CD14-positive monocyte (primary cell): ENCODE data around the gene HAPLN3. TPM values are rescaled to one million over a fixed set of nuclear protein-coding genes. Genes with fewer than 3 reads are reported as not detected.

Experiments
- DNase-seq, 3 donors: peaks; one replicate each; pipeline ENCODE4 v3.0.0-alpha.2; 2011 to 2022
- H2AFZ ChIP-seq: 2 replicates; pipeline ENCODE4 v1.6.0; 2012; ENCODE audit warnings: mild to moderate bottlenecking, low read depth, low read length, inconsistent platforms; ENCODE audit not compliant: insufficient read depth, poor library complexity, severe bottlenecking
- H3K27ac ChIP-seq, 2 donors: 1 replicate in 1 of 2; 2 replicates in 1 of 2; pipeline ENCODE4 v1.5.1; 2012 to 2013; ENCODE audit warnings: low read length in 2 of 2, control low read depth in 1 of 2, inconsistent platforms in 1 of 2, low read depth in 1 of 2, mild to moderate bottlenecking in 1 of 2
- H3K27me3 ChIP-seq, 2 donors: one replicate each; pipeline versions ENCODE4 v1.6.0 to v1.6.1; 2011 to 2013; ENCODE audit warnings: low read length in 2 of 2; ENCODE audit not compliant: control insufficient read depth in 2 of 2, insufficient read depth in 2 of 2
- H3K36me3 ChIP-seq, 2 donors: replicated peaks in 1 of 2; 1 replicate in 1 of 2; 2 replicates in 1 of 2; pipeline versions ENCODE4 v1.5.1 to v1.6.1; 2012 to 2013; ENCODE audit warnings: low read length in 2 of 2, control low read depth in 1 of 2, inconsistent platforms in 1 of 2, mild to moderate bottlenecking in 1 of 2; ENCODE audit not compliant: insufficient read depth in 2 of 2, control insufficient read depth in 1 of 2
- H3K4me1 ChIP-seq, 2 donors: 1 replicate in 1 of 2; 2 replicates in 1 of 2; pipeline versions ENCODE4 v1.5.1 to v1.6.1; 2012 to 2013; ENCODE audit warnings: low read length in 2 of 2, control low read depth in 1 of 2, inconsistent platforms in 1 of 2, mild to moderate bottlenecking in 1 of 2, moderate library complexity in 1 of 2; ENCODE audit not compliant: insufficient read depth in 2 of 2, control insufficient read depth in 1 of 2
- H3K4me2 ChIP-seq: replicated peaks from 2 replicates; pipeline ENCODE3; 2012; ENCODE audit warnings: low read length, moderate library complexity, mild to moderate bottlenecking; ENCODE audit not compliant: poor library complexity, severe bottlenecking; ENCODE audit errors: extremely low read depth
- H3K4me3 ChIP-seq, 3 experiments: fragments of 200-600 bp in 1 of 3; sonication (generic) in 1 of 3; replicated peaks in 1 of 3; 1 replicate in 2 of 3; 2 replicates in 1 of 3; pipeline ENCODE4 v1.5.1; 2011 to 2013; ENCODE audit warnings: low read length in 3 of 3, mild to moderate bottlenecking in 3 of 3, control low read depth in 2 of 3, low read depth in 2 of 3, inconsistent platforms in 1 of 3, moderate library complexity in 1 of 3
- H3K79me2 ChIP-seq: 2 replicates; pipeline ENCODE4 v1.6.0; 2012; ENCODE audit warnings: mild to moderate bottlenecking, control low read depth, inconsistent platforms, low read length, moderate library complexity; ENCODE audit not compliant: insufficient read depth
- H3K9ac ChIP-seq: 2 replicates; pipeline ENCODE4 v1.6.0; 2017; ENCODE audit warnings: low read length, mild to moderate bottlenecking; ENCODE audit not compliant: insufficient read depth, poor library complexity, severe bottlenecking
- H3K9me3 ChIP-seq, 2 donors: replicated peaks in 1 of 2; 1 replicate in 1 of 2; 2 replicates in 1 of 2; pipeline versions ENCODE4 v1.5.1 to v1.6.1; 2012 to 2013; ENCODE audit warnings: low read length in 2 of 2, control low read depth in 1 of 2; ENCODE audit not compliant: control insufficient read depth in 1 of 2, insufficient read depth in 1 of 2
- H4K20me1 ChIP-seq: 2 replicates; pipeline ENCODE4 v1.6.0; 2012; ENCODE audit warnings: mild to moderate bottlenecking, low read length, control low read depth, moderate library complexity; ENCODE audit not compliant: insufficient read depth
- H3K27ac Mint-ChIP-seq, 7 donors: one replicate each; pipeline ENCODE4 v1.8.0; 2020; ENCODE audit warnings: mild to moderate bottlenecking in 7 of 7, mixed read lengths in 7 of 7, moderate library complexity in 6 of 7, inconsistent platforms in 2 of 7
- H3K27me3 Mint-ChIP-seq, 3 donors: one replicate each; pipeline ENCODE4 v1.8.0; 2021 to 2022; ENCODE audit warnings: low read depth in 3 of 3, mild to moderate bottlenecking in 3 of 3, mixed read lengths in 3 of 3, moderate library complexity in 3 of 3, inconsistent platforms in 1 of 3
- H3K36me3 Mint-ChIP-seq, 2 donors: one replicate each; pipeline ENCODE4 v1.8.0; 2020; ENCODE audit warnings: mixed read lengths in 2 of 2, inconsistent platforms in 1 of 2, mild to moderate bottlenecking in 1 of 2
- H3K4me1 Mint-ChIP-seq: one replicate; pipeline ENCODE4 v1.8.0; 2020; ENCODE audit warnings: mild to moderate bottlenecking, mixed read lengths
- H3K4me3 Mint-ChIP-seq, 2 donors: one replicate each; pipeline ENCODE4 v1.8.0; 2020; ENCODE audit warnings: mild to moderate bottlenecking in 2 of 2, mixed read lengths in 2 of 2, moderate library complexity in 1 of 2
- H3K9me3 Mint-ChIP-seq, 7 donors: one replicate each; pipeline ENCODE4 v1.8.0; 2020 to 2022; ENCODE audit warnings: mixed read lengths in 7 of 7, mild to moderate bottlenecking in 6 of 7, moderate library complexity in 6 of 7, inconsistent platforms in 2 of 7
- WGBS: methylation state at CpG from one replicate; pipeline ENCODE4 v1.1.5; 2013; ENCODE audit warnings: missing lambda C conversion rate; ENCODE audit not compliant: insufficient coverage; 5-methylcytosine and 5-hydroxymethylcytosine counted together
- intact Hi-C, 2 donors: fragments of 100-400 bp; cut with micrococcal nuclease; formaldehyde crosslinking; loops; one replicate each; pipeline versions ENCODE4 v1.15.0 to v1.15.1; 2023
- polyA plus RNA-seq, 3 donors: library from polyadenylated mRNA; depleted of rRNA in 1 of 3; unstranded in 2 of 3; stranded (reverse) in 1 of 3; fragments of 300-500 nt in 2 of 3; fragments of >200 nt in 1 of 3; fragmentation: Illumina TruSeq in 2 of 3; gene quantifications; 1 replicate in 2 of 3; 2 replicates in 1 of 3; pipeline ENCODE4 v1.2.3, GENCODE V29; 2012 to 2021
- TF ChIP-seq, protein P1 (sequence below): fragments of 200-600 bp; IDR thresholded peaks from one replicate; pipeline ENCODE4 v1.8.0; 2022; ENCODE audit warnings: antibody characterized with exemption, mild to moderate bottlenecking

Gene HAPLN3
- polyA plus RNA-seq, 3 donors = 0.60 to 2.8 (median 0.65) TPM

DNA sequence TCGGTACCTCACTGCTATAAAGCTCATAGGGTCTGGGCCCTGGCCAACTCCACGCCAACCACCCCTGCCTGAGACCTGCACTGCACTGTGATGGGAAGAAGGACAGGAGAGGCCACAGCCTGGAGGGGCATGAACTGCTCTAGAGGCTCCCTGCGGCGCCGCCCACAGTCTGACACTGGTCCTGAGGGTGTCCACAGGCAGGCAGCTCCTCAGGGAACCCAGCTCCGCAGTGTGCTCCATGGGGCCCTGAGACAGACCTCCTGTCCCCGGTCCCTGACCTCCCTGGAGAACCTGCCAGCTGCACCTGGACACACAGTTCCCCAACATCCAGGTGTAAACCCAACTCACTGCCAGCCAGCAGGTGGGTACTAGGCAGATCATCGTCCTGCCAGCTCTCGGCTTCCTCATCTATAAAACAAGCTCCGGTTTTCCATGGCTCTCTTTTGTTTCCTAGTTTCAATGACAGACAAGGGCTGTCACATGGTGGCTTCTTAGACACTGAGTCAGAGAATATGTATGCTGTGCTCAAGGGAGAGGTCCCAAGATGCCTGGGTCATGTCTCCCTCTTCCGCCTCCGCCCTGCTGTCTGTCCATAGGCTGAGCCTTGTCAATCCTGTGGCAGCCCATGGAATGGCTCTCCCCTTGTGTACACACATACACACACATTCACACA is 5.1 kb upstream of the HAPLN3 start:
- no peak overlapping the region for H3K27ac ChIP-seq
- Mint-ChIP-seq H3K27me3 (peaks cover 10 to 19% (median 17%) of the 10 kb centered on the region in 3 donors), H3K27ac (no peak overlapping the region), H3K4me3 (no peak overlapping the region), H3K4me1 (peaks cover 12% of the 10 kb centered on the region), H3K9me3 (peaks cover 0 to 5% (median 0%) of the 10 kb centered on the region in 7 donors), H3K36me3 (no peaks in the 10 kb centered on the region)
- peaks cover 4 to 13% of the 10 kb centered on the region in 2 donors for H3K27me3 ChIP-seq
- no peaks in the 10 kb centered on the region for H3K9me3 ChIP-seq
- H3K4me3 ChIP-seq = no peak overlapping the region
- no peak overlapping the region for H2AFZ ChIP-seq
- H3K36me3 ChIP-seq = no peaks in the 10 kb centered on the region
- no peaks in the 10 kb centered on the region for H3K79me2 ChIP-seq
- no peaks in the 10 kb centered on the region for H4K20me1 ChIP-seq
- 97% methylated on average over 9 of the region's 12 CpGs for WGBS
- H3K9ac ChIP-seq = no peak overlapping the region
- TF ChIP-seq, protein P1, sequence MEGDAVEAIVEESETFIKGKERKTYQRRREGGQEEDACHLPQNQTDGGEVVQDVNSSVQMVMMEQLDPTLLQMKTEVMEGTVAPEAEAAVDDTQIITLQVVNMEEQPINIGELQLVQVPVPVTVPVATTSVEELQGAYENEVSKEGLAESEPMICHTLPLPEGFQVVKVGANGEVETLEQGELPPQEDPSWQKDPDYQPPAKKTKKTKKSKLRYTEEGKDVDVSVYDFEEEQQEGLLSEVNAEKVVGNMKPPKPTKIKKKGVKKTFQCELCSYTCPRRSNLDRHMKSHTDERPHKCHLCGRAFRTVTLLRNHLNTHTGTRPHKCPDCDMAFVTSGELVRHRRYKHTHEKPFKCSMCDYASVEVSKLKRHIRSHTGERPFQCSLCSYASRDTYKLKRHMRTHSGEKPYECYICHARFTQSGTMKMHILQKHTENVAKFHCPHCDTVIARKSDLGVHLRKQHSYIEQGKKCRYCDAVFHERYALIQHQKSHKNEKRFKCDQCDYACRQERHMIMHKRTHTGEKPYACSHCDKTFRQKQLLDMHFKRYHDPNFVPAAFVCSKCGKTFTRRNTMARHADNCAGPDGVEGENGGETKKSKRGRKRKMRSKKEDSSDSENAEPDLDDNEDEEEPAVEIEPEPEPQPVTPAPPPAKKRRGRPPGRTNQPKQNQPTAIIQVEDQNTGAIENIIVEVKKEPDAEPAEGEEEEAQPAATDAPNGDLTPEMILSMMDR = no peak
- DNase-seq = no peak
- peaks cover 2 to 6% of the 10 kb centered on the region in 2 donors for H3K4me1 ChIP-seq
- intact Hi-C loops = loop anchor here (10.0 kb wide), 2 partner anchors 114 to 274 kb away; no protein-coding TSS in a partner anchor
- H3K4me2 ChIP-seq = no peak overlapping the region

DNA sequence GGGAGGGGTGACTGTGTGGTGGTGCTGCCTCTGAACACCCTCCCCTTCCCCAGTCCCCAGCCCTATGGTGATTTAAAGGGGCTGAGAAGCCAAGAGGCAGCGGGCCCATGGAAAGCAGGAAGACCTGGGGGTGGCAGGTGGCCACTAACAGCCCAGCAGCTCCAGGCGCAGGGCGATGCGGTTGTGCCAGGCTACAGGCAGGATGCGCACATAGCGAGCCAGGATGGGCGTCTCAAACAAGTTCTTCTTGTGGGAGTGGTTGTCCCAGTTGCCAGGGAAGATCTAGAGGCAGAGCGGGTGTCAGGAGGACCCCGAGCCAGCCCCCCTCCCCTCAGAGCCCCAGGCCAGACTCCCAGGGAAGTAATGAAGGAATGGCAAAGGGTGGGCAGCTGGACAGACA is 3.9 kb upstream of the HAPLN3 start:
- Histone ChIP-seq H3K9ac (no peak overlapping the region), H3K27me3 (peaks cover 11 to 25% of the 10 kb centered on the region in 2 donors), H3K9me3 (no peaks in the 10 kb centered on the region), H3K36me3 (no peaks in the 10 kb centered on the region), H4K20me1 (no peaks in the 10 kb centered on the region), H3K4me3 (no peak overlapping the region), H3K79me2 (no peaks in the 10 kb centered on the region), H3K4me1 (peaks cover 11 to 18% of the 10 kb centered on the region in 2 donors), H3K27ac (no peak overlapping the region), H3K4me2 (no peak overlapping the region), H2AFZ (no peak overlapping the region)
- Mint-ChIP-seq H3K4me3 (no peak overlapping the region), H3K36me3 (no peaks in the 10 kb centered on the region), H3K27ac (no peak overlapping the region), H3K27me3 (peaks cover 19 to 29% (median 29%) of the 10 kb centered on the region in 3 donors), H3K9me3 (peaks cover 0 to 11% (median 2%) of the 10 kb centered on the region in 7 donors), H3K4me1 (peaks cover 16% of the 10 kb centered on the region)
- intact Hi-C loops = no loop called here
- DNase-seq = no peak
- 94% methylated on average over 6 of the region's 9 CpGs for WGBS
- TF ChIP-seq, protein P1 = no peak
